HG03432 (cell line): ENCODE data around the gene CDH12.
A peak's percentile ranks its signal among the peaks of the same experiment; 100 is the strongest.
"Not testable (repeated sequence)": the region's sequence is repeated elsewhere in the genome, so short reads cannot be mapped to it uniquely, and the experiment has no call there.

Source experiments
- ATAC-seq: cut with Tn5 transposase; IDR thresholded peaks from one replicate; pipeline ENCODE4 v1.9.1; 2021; ENCODE audit warnings: mild to moderate bottlenecking, moderate library complexity; ENCODE audit not compliant: unreplicated experiment

Gene CDH12

GRCh38 chr5:22662391-22662790 is 190.8 kb downstream of the CDH12 start:
- ATAC-seq: no peak

GRCh38 chr5:22651355-22651754 is 201.8 kb downstream of the CDH12 start:
- no peak for ATAC-seq

- no peak for ATAC-seq
Measured at GRCh38 chr5:22650511-22650910, 202.6 kb downstream of the CDH12 start.

DNA sequence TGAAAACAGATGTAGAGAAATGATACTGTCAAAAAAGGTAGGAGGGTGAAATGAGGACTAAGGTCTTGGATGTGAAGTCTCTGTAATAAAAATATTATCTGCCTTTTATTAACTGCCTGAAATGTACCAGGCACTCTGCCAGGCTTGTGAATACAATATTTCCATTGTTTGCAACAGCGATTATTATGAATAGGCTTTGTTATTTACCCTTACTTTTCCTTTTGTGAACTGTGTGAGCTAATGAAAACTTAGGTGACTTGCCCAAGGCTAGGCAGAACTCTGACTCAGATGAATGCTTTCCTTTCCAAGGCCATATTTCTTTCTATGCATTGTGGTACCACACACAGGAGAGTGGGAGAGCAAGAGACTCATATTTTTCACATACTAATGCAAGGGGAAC is 204.1 kb downstream of the CDH12 start:
- no peak for ATAC-seq

DNA sequence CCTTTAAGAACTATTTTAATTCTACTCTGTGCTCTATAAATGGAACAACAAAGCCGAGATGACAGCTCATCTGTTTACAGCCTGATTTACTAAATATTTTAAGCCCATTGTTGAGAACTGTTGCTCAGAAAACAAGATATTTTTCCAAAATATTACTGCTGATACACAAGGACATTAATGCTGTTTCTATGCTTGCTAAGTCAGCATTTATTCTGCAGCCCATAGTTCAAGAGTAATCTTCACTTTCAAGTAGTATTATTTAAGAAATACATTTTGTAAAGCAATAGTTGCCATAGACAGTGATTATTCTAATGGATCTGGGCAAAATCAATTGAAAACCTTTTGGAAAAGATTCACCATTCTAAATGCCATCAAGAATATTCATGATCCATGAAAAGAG is 208.3 kb downstream of the CDH12 start:
- ATAC-seq: no peak

- no peak for ATAC-seq
Measured at GRCh38 chr5:22643356-22643755, 209.8 kb downstream of the CDH12 start.

- no peak for ATAC-seq
Measured at GRCh38 chr5:22631683-22632082, 221.5 kb downstream of the CDH12 start.

GRCh38 chr5:22627029-22627428 is 226.1 kb downstream of the CDH12 start:
- no peak for ATAC-seq

DNA sequence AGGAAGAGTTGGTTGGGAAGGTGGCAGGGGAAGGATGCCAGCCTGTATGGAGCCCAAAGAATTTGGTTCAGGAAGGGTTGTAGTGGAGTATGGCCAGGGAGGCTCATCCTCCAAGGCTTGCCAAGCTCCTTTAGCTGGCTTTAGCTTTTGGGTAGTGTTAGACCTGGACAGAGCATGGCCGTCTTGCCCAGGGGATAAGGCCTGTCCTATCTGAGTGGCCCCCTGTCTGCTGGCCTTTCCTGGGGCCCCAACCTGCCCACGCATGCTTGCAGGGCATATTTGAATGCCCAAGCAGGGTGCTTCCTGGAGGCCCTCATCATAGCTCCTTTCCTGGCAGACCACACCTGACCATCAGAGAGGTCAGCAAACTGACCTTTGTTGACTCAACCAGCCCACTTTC is 227.7 kb downstream of the CDH12 start:
- ATAC-seq: no peak

DNA sequence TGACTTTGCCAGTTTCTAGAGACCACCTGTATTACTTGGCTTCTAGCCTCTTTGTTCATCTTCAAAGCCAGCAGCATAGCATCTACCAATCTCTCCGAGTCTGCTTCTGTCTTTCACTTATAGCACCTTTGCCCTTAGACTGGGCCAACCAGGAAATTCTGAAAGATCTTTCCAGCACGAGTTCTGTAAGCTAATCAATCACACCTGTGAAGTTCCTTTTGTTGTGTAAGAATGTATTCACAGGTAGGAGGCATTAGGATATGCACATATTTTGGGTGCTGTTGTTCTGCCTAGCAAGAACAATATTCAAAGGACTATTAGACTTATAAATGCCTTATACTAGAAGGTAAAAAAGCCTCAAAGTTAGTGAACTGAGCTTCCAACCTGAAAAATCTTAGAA is 232.1 kb downstream of the CDH12 start:
- ATAC-seq: no peak

GRCh38 chr5:22615964-22616363 is 237.2 kb downstream of the CDH12 start:
- no peak for ATAC-seq

DNA sequence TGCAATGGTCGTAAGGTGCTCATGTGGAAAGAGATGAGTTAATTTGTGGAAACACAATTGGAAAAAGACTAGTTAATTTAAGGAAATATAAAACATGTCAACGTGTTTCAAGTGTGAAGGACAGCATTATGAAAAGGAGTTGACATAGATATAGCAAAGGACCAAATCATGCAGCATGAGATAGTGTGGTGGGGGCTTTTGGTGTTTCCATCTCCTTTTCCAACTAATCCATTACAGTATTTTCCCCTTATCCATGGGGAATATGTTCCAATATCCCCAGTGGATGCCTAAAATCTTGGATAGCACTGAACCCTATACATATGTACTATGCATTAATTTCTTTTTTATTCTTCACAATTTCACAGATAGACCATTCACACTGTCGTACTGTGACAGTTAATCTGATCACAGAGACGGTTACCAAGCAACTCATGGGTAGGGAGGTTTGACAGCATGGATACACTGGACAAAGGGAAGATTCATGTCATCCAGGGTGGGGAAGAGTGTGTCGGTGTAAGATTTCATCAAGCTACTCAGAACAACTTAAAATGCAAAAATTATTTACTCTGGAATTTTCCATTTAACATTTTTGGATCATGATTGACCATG is 238.6 kb downstream of the CDH12 start:
- no peak for ATAC-seq

DNA sequence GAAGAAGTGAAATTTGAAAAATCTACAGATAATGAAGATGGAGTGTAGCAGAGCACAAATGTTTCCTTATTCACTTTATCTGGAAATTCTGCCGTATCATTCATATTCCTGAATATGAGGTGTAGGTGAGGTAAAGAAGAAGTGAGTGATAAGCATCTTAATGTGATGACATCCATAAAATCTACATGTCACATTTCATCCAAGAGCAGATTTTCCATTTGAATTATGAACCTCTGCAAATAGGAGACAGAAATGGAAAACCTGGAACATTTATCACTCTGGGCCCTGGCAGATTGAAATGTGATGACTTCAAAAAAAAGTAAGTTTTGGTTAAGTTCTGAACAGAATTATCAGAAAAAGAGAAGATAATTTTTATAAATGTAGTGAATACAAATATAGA is 240.2 kb downstream of the CDH12 start:
- no peak for ATAC-seq

GRCh38 chr5:22611327-22611726 is 241.8 kb downstream of the CDH12 start:
- no peak for ATAC-seq

GRCh38 chr5:22607498-22607897 is 245.6 kb downstream of the CDH12 start:
- not testable (repeated sequence) for ATAC-seq

DNA sequence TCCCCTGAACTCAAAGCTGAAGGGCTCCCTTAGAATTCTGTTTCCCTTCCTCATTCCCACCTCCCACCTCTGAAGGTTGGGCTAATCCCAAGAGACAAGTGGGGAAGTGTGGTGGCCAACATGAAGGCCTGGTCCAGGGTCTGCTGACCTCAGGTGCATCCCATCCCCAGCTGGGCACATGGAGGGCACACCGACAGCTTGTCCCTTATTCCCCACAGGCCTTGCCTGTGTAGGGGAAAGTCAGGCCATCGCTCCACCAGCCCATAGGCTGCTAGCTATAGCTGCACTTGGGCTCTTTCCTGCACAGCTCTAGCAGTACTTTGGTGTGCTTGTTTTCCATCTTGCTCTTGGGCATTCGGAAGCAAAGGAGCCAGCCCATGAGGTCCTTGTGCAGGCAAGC is 247.7 kb downstream of the CDH12 start:
- ATAC-seq: no peak

- ATAC-seq: no peak
Measured at GRCh38 chr5:22604711-22605110, 248.4 kb downstream of the CDH12 start.

DNA sequence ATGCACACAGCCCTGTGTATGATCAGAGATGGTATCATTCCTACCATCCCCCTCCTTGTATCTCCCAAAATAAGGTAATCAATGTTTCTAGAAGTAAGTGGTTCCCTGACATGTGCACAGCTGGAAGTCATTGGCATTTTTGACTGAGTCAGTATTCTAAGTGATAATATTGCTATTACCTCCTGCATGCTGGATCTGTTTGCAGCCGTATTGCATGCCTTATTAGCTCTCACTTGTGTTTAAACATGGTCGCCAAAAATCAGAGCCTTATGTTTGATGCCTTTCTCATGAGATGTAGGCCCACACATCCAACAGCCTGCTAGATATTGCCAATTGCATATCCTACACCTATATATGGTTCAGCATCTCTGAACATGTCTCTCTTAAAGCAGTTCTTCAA is 254.3 kb downstream of the CDH12 start:
- ATAC-seq: no peak

GRCh38 chr5:22596404-22596970 is 256.7 kb downstream of the CDH12 start:
- ATAC-seq: no peak

- no peak for ATAC-seq
Measured at GRCh38 chr5:22594491-22594890, 258.7 kb downstream of the CDH12 start.

DNA sequence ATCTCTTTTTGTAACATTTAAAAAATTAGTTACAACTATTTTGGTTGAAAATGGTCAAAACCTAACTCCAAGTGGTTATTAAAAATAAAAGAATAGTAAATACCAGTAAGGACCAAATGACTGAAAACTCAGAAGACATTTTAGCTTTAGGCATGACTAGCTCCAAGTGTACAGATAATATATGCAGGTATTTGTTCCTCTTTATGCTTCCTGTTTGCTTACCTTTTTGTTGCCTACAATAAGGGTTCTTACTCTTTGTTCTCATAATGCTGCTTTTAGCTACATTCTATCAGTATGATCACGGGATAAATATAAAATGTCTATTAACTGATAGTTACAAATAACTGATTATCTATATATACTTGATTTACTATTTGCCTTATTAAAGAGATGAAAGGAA is 259.6 kb downstream of the CDH12 start:
- peak; percentile 78 for ATAC-seq

DNA sequence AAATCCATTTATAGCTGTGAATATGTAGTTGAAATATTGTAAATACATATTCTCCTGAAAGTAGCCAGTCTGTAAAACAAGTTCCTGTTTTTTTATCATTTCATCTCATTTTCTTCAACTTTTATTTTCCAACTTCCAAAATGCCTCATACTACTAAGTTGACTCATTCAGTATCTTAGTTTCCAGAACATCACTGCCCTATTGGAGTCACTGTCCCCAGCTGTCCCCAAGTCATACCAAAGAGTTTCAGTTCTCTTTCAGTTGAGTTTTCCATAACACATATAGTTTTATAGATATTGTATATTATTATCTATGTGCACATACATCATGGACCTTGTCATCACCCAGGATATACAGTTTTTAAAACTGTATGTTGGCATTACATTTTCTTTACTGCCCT is 261.7 kb downstream of the CDH12 start:
- peak; percentile 65 for ATAC-seq

- ATAC-seq: no peak
Measured at GRCh38 chr5:22590677-22591268, 262.4 kb downstream of the CDH12 start.
